HCT116 (cell line): ENCODE results near the gene ABHD16B.

ENCODE experiments used
- CTCF ChIP-seq, 3 experiments: fragments of 200-600 bp in 1 of 3; sonication (generic) in 1 of 3; IDR thresholded peaks in 2 of 3; conservative IDR thresholded peaks in 1 of 3; 2 replicates each; pipeline ENCODE4 v1.5.1; 2012 to 2017; ENCODE audit warnings: low read depth in 2 of 3, low read length in 2 of 3, antibody characterized with exemption in 1 of 3, borderline replicate concordance in 1 of 3, control low read depth in 1 of 3, mild to moderate bottlenecking in 1 of 3, mixed read lengths in 1 of 3, mixed run types in 1 of 3, moderate library complexity in 1 of 3; ENCODE audit not compliant: insufficient read depth in 1 of 3
- EGR1 ChIP-seq: IDR thresholded peaks from 2 replicates; pipeline ENCODE4 v1.6.1; 2012; ENCODE audit warnings: low read depth
- EZH2 ChIP-seq: fragments of 200-600 bp; sonication (generic); IDR thresholded peaks from 2 replicates; pipeline ENCODE4 v1.6.1; 2017; ENCODE audit warnings: antibody characterized with exemption, mixed run types
- MAX ChIP-seq: IDR thresholded peaks from 2 replicates; pipeline ENCODE4 v1.6.1; 2012
- POLR2A ChIP-seq: IDR thresholded peaks from 2 replicates; pipeline ENCODE4 v1.7.0; 2011; ENCODE audit warnings: borderline replicate concordance; ENCODE audit not compliant: insufficient read depth, insufficient read length; ENCODE audit errors: extremely low read depth
- POLR2AphosphoS5 ChIP-seq: IDR thresholded peaks from 2 replicates; pipeline ENCODE4 v1.6.1; 2011; ENCODE audit warnings: mild to moderate bottlenecking, low read depth, low read length, moderate library complexity
- REST ChIP-seq: IDR thresholded peaks from 2 replicates; pipeline ENCODE4 v1.6.1; 2012; ENCODE audit warnings: low read depth
- SIN3A ChIP-seq: IDR thresholded peaks from 2 replicates; pipeline ENCODE4 v1.6.1; 2012; ENCODE audit warnings: low read depth
- SRF ChIP-seq: IDR thresholded peaks from 2 replicates; pipeline ENCODE4 v1.6.1; 2012; ENCODE audit warnings: low read depth

- no peak for TF ChIP-seq CTCF (IDR thresholded peaks at IDR 0.05 in 2 of 3, conservative IDR thresholded peaks at IDR 0.05 in 1 of 3; ENCODE audit: borderline replicate concordance in 1 of 3, insufficient read depth in 1 of 3, low read depth in 2 of 3, low read length in 2 of 3)
- TF ChIP-seq REST = no peak
- no peak for TF ChIP-seq POLR2A
- TF ChIP-seq POLR2AphosphoS5 = no peak
- TF ChIP-seq MAX = no peak
- TF ChIP-seq EGR1 = no peak
- no peak for TF ChIP-seq SRF
- no peak for TF ChIP-seq EZH2
- TF ChIP-seq SIN3A = no peak
Observed at GRCh38 chr20:63886921-63887320, 25.6 kb downstream of the ABHD16B start.
